ENCODE measurements around the gene RABGAP1L.

- no peak for TF ChIP-seq CTCF (optimal IDR thresholded peaks at IDR 0.05 in 1 of 3, IDR thresholded peaks at IDR 0.05 in 1 of 3, conservative IDR thresholded peaks at IDR 0.05 in 1 of 3; ENCODE audit: extremely low read depth in 1 of 3, insufficient read depth in 2 of 3, low read length in 3 of 3)
- TF ChIP-seq EZH2 (IDR thresholded peaks at IDR 0.05; ENCODE audit: low read length) = no peak
These were observed 734.9 kb downstream of the RABGAP1L start for GRCh38 chr1:174894117-174894762.

Data from keratinocyte (primary cell).